ENCODE results near the gene RNF5.
"Not testable (repeated sequence)": the region's sequence is repeated elsewhere in the genome, so short reads cannot be mapped to it uniquely, and the experiment has no call there.

RNF5 gene

GRCh38 chr6:32176476-32177182, 1.6 kb upstream of the RNF5 start:
- DNase-seq = peak; percentile 43

DNA sequence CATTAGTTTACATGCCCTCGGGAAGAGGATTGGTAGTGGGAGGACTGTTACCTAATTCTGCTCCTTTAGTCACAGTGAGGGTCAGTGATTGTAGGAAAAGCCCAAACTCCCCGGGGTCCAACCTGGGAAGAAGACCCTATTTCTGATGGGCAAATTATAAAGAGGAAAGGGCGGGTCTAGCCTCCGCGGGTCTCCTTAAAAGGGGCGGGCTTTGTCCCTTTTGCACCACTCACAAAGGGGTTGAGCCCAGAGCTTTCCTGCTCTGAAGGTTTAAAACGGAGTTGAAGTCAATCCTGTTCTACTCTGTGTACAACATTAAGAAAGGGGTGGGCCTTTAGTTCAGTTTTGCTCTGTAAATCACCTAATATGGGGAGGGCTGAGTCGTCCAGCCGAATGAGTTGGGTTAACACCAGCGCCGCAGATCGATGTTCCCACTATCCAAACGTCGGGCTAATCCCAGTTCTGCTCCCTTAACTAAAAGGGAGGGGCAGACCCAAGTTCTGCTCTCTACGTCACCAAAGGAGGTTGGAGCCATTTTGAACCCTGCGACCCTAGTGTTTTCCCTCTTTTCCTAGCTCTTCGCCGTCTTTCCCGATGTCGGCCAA, 920 bp upstream of the RNF5 start:
- DNase-seq = peak; percentile 72

- DNase-seq = no peak
Observed at GRCh38 chr6:32178547-32179440, 589 bp downstream of the RNF5 start.

GRCh38 chr6:32179766-32180405, 1.7 kb downstream of the RNF5 start:
- DNase-seq = no peak

- no peak for DNase-seq
Observed at GRCh38 chr6:32181148-32181702, 3.0 kb downstream of the RNF5 start.

- DNase-seq = no peak
Observed at GRCh38 chr6:32181915-32182529, 3.8 kb downstream of the RNF5 start.

GRCh38 chr6:32182555-32182981, 4.4 kb downstream of the RNF5 start:
- no peak for DNase-seq

DNA sequence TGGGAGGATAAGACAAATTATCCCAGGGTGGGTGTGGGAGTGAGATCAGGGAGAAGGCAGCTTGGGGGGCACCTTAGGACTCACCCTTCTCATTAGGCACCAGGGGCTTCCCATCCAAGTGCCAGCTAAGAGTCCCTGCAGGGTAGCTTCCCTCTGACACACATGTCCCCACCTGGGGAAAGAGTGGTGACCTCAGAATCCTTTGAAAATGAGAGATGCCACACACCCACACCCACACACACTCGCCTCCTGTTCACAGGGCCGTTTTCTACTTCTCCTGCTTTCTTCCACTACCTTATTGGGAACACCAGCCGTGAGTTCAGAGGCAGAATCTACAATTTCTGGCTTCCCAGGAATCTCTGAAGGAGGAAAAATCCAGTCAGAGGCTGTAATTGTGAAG, 4.8 kb downstream of the RNF5 start:
- no peak for DNase-seq

DNA sequence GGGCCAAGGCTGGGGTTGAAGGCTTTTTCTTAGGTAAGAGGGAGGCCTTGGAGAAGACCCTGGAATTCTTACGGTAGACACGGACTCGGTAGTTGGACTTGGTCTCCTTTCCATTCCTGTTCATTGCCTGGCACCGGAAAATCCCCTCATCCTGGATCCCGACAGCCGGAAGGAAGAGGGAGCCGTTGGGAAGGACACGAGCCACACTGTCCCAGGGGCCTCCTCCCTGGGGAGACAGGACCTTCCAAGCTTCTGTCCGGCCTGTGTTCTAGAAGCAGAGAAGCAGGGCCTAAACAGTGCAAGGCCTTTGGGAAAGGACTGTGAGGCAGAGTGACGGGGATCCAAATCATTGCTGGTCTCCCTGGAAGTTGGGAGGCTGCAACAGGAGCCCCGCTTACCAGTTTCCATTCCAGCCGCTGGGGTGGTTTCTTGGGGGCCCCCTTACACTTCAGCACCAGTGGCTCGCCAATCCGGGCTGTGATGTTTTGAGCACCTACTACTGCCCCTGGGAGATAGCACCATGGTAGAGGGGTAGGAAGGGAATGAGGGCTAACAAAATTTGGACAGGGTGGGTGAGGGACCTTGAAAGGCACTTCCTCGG, 5.4 kb downstream of the RNF5 start:
- DNase-seq = no peak

DNA sequence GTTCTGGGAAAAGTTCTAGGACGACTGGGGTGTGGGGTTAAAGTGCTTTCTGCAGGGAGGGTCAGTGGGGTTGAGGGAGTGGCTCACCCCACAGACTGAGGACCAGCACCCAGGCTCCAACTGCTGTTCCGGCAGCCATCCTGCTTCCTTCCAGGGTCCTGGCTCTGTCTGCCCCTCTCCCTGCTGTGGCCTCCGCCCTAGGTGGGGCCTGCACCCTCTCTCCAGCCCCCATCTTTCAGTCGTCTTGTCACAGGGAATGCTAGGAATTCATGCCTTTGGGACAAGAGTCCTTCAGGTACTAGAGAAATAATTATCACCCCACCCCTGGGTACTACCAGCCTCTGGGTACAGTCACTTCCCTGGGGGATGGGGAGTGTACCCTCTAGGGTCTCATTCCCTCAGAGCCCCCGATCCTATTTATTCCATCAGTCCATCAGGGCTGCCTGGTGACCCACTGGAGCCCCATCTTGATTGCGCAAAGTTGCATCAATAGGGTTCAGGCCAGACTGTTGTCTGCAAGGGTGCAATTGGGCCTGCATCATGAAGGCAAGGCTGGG, 6.0 kb downstream of the RNF5 start, which contains the start of gene AGER:
AGER (minus strand) TSS at position 170 of the 557 bp plus-strand sequence; CDS start at position 139, 31 bp downstream.
- DNase-seq = no peak

DNA sequence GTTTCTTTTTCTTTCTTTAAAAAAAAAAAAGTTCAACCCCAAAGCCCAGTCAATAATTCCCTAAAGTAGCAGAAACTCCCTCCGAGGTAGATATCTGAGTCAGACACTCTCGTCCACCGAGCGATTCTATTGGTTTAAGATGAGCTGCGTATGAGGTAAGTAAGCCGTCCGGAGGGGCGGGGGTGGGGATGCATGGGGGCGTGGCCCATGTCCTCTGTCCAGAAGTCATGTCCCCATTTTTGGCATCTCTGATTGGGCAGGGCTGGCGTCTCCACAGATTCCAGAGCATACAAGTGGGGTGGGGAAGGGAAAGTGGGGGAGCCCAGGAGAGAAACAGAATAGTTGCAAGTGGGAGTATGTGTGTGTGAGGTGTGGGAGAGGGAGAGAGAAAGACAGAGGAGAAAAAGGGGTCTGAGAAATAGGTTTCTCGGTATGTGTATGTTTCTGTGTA, 7.5 kb downstream of the RNF5 start:
- DNase-seq = not testable (repeated sequence)

GRCh38 chr6:32186151-32186840, 8.1 kb downstream of the RNF5 start:
- DNase-seq = not testable (repeated sequence)

GRCh38 chr6:32187009-32187709, 9.0 kb downstream of the RNF5 start:
- no peak for DNase-seq

- DNase-seq = not testable (repeated sequence)
Observed at GRCh38 chr6:32187725-32188380, 9.6 kb downstream of the RNF5 start.

DNA sequence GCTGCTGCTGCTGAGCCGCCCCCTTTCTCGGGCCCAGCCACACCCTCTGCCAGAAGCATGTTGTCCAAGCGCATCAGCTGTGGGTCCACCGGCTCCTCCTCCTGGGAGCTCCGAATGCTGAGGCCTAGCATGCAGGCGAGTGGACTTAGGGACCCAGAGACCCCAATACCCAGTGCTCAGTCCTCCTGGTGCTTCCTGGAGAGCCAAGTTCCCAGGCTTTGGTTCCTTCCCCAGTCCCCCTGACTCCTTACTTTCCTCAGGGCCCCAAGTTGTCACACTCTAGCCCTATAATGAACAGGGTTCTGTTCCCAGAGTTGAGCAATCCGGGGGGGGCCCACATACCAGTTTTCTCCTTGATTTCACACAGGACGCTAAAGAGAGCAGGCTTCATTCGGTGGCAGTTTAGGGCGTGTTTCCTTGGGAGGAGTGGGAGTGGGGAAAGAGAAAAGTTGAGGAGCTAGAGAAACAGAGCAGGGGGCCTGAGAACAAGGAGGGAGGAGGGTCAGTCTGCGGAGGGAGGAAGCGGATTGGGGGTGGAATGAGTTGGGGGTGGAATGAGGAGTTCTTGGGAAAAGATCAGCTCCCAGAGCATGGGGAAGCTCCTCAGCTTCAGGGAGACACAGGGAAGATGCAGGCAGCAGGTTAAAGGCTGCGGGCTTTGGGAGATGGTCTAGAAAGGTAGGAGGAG, 10.3 kb downstream of the RNF5 start:
- DNase-seq = no peak

GRCh38 chr6:32189069-32189741, 11.0 kb downstream of the RNF5 start:
- DNase-seq = no peak

GRCh38 chr6:32189742-32190053, 11.5 kb downstream of the RNF5 start:
- no peak for DNase-seq

DNA sequence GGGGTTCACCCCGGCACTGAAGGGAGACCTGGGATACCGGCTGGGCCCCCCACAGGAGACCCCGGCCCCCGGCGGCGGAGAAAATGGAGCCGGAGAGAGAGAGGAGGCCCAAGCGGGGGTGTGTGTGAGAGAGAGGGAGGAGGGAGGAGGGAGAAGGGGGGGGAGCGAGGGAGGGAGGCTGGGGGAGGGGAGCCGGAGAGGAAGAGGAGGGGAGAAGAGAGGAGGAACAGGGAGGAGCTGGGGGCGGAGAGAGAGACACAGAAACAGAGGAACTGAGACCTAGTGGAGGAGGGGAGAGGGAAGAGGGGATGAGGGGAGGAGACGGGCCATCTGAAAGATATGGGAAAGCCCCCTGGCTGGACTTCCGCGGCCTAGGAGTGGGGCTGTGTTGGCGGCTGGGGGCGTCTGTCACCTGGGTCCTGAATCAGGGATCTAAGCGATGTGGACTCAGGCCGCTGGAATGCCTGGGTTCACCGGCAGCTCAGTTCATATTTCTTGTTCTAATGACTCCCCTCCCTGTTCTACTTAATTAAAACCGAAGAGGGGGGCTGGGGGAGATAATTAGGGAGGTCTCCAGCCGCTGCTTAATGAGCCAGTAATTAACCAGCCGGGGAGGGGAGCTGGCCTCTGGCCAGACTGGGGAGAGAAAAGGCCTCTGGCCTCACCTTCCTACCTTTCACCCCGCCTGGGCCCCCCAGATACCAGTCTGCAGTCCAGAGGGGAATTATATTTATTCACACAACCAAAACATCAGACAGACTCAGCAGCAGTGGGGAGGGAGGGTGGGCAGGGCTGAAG, 12.0 kb downstream of the RNF5 start, which contains the start of gene PBX2:
PBX2 (minus strand) TSS at position 149 of the 798 bp plus-strand sequence. CDS start 287 bp downstream, outside the sequence.
- peak; percentile 74 for DNase-seq
